Karpas-422 (cell line): ENCODE data around the gene TANC2. TPM values are rescaled to one million over a fixed set of nuclear protein-coding genes. Genes with fewer than 3 reads are reported as not detected.

Experiments
- DNase-seq: peaks from one replicate; pipeline ENCODE4 v3.0.0-alpha.2; 2015
- H2AFZ ChIP-seq: fragments of 200-600 bp; sonication (generic); 2 replicates; pipeline ENCODE4 v1.6.1; 2014; ENCODE audit warnings: antibody characterized with exemption, low read length, mixed read lengths
- H3K27ac ChIP-seq: fragments of 200-600 bp; sonication (generic); 2 replicates; pipeline ENCODE4 v1.5.1; 2014; ENCODE audit warnings: mild to moderate bottlenecking, low read length, moderate library complexity
- H3K27me3 ChIP-seq: fragments of 200-600 bp; sonication (generic); 2 replicates; pipeline ENCODE4 v1.6.1; 2014; ENCODE audit warnings: low read length, mixed read lengths
- H3K36me3 ChIP-seq: fragments of 200-600 bp; sonication (generic); 2 replicates; pipeline ENCODE4 v1.6.1; 2014; ENCODE audit warnings: low read length, mixed read lengths; ENCODE audit not compliant: insufficient read depth
- H3K4me1 ChIP-seq: fragments of 200-600 bp; sonication (generic); 2 replicates; pipeline ENCODE4 v1.6.1; 2014; ENCODE audit warnings: mild to moderate bottlenecking, low read length, mixed read lengths
- H3K4me2 ChIP-seq: fragments of 200-600 bp; sonication (generic); 2 replicates; pipeline ENCODE4 v1.6.1; 2014; ENCODE audit warnings: low read length, low read depth, mild to moderate bottlenecking; ENCODE audit not compliant: poor library complexity, severe bottlenecking
- H3K4me3 ChIP-seq: fragments of 200-600 bp; sonication (generic); 2 replicates; pipeline ENCODE4 v1.5.1; 2014; ENCODE audit warnings: mild to moderate bottlenecking, antibody characterized with exemption, low read length, mixed read lengths
- H3K79me2 ChIP-seq: fragments of 200-600 bp; sonication (generic); 2 replicates; pipeline ENCODE4 v1.6.1; 2014; ENCODE audit warnings: mild to moderate bottlenecking, low read length, mixed read lengths
- H3K9ac ChIP-seq: fragments of 200-600 bp; sonication (generic); 2 replicates; pipeline ENCODE4 v1.6.0; 2014; ENCODE audit warnings: low read length
- H3K9me2 ChIP-seq: fragments of 200-600 bp; sonication (generic), shearing (Covaris generic); replicated peaks from 2 replicates; pipeline ENCODE4 v1.6.0; 2014; ENCODE audit warnings: mild to moderate bottlenecking, low read length, moderate library complexity; ENCODE audit not compliant: insufficient read depth
- H3K9me3 ChIP-seq: fragments of 300-700, 200-600 bp; sonication (generic); 2 replicates; pipeline ENCODE4 v1.6.1; 2014; ENCODE audit warnings: low read length, mixed read lengths
- H4K20me1 ChIP-seq: fragments of 200-600 bp; sonication (generic); 2 replicates; pipeline ENCODE4 v1.6.1; 2014; ENCODE audit warnings: mild to moderate bottlenecking, antibody characterized with exemption, low read length, low read depth; ENCODE audit not compliant: insufficient read depth
- small RNA-seq: library from RNA; depleted of rRNA; stranded (forward); fragments of <200 nt; gene quantifications from one replicate; pipeline ENCODE3, GENCODE V24; 2014
- total RNA-seq: library from RNA; depleted of rRNA; stranded (reverse); fragments of >200 nt; shearing (Covaris generic); gene quantifications from 2 replicates; pipeline ENCODE4 v1.2.3, GENCODE V29; 2014; ENCODE audit warnings: low replicate concordance; rRNA removed

TANC2 gene
- total RNA-seq, 1 experiment from 2014 or later: 4.9 TPM

DNA sequence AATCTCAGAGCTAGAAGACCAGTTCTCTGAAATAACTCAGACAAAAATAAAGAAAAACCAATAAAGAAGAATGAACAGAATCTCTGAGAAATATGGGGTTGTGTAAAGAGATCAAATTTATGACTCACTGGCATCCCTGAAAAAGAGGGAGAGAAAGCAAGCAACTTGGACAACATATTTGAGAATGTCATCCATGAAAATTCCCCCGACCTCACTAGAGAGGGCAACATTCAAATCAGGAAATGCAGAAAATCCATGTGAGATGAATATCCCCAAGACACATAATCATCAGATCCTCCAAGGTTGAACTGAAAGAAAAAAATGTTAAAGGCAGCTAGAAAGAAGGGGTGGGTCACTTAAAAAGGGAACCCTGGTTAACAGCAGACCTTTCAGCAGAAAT is 32.1 kb downstream of the TANC2 start:
- Histone ChIP-seq H3K9me2 (no peaks in the 10 kb centered on the region), H3K4me2 (no peak overlapping the region), H3K4me3 (no peak overlapping the region), H3K36me3 (no peaks in the 10 kb centered on the region), H3K27ac (no peak overlapping the region), H3K4me1 (peaks cover 10% of the 10 kb centered on the region), H3K27me3 (no peaks in the 10 kb centered on the region), H3K9me3 (no peaks in the 10 kb centered on the region), H3K9ac (no peak overlapping the region), H4K20me1 (peaks cover 10% of the 10 kb centered on the region; the same call in 1 of the 2 replicates), H3K79me2 (no peaks in the 10 kb centered on the region), H2AFZ (no peak overlapping the region)
- DNase-seq: no peak

DNA sequence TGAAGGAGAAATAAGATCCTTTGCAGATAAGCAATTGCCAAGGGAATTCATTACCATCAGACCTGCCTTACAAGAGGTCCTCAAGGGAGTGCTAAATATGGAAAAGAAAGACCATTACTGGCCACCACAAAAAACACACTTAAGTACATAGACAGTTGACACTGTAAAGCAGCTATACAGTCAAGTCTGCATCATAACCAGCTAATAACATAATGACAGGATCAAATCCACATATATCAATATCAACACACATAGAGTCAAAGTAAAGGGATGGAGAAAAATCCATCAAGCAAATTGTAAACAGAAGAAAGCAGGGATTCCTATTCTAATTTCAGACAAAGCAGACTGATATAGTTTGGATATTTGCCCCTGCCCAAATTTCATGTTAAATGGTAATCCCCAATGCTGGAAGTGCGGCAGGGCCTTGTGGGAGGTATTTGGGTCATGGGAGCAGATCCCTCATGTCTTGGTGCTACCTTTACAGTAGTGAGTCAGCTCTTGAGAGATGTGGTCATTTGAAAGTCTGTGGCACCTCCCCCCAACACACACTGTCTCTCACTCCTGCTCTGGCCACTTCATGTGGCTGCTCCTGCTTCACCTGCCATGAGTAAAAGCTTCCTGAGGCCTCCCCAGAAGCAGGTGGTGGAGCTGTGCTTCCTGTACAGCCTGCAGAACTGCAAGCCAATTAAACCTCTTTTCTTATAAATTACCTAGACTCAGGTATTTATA is 32.8 kb downstream of the TANC2 start:
- DNase-seq: no peak
- H4K20me1 ChIP-seq: peaks cover 12% of the 10 kb centered on the region; the same call in 1 of the 2 replicates
- H3K36me3 ChIP-seq: no peaks in the 10 kb centered on the region
- H3K4me3 ChIP-seq: no peak overlapping the region
- no peaks in the 10 kb centered on the region for H3K9me3 ChIP-seq
- peaks cover 10% of the 10 kb centered on the region for H3K4me1 ChIP-seq
- H3K4me2 ChIP-seq: no peak overlapping the region
- no peak overlapping the region for H3K27ac ChIP-seq
- H3K79me2 ChIP-seq: no peaks in the 10 kb centered on the region
- no peaks in the 10 kb centered on the region for H3K9me2 ChIP-seq
- no peak overlapping the region for H2AFZ ChIP-seq
- no peaks in the 10 kb centered on the region for H3K27me3 ChIP-seq
- no peak overlapping the region for H3K9ac ChIP-seq

- DNase-seq: no peak
- Histone ChIP-seq H3K9ac (no peak overlapping the region), H2AFZ (no peak overlapping the region), H3K4me2 (no peak overlapping the region), H3K4me3 (no peak overlapping the region), H3K79me2 (no peaks in the 10 kb centered on the region), H3K27ac (no peak overlapping the region), H3K9me3 (no peaks in the 10 kb centered on the region), H3K27me3 (no peaks in the 10 kb centered on the region), H3K9me2 (no peaks in the 10 kb centered on the region), H3K4me1 (peaks cover 10% of the 10 kb centered on the region), H3K36me3 (no peaks in the 10 kb centered on the region), H4K20me1 (peaks cover 12% of the 10 kb centered on the region; the same call in 1 of the 2 replicates)
Observed at GRCh38 chr17:62999736-63000135, 33.7 kb downstream of the TANC2 start.

DNA sequence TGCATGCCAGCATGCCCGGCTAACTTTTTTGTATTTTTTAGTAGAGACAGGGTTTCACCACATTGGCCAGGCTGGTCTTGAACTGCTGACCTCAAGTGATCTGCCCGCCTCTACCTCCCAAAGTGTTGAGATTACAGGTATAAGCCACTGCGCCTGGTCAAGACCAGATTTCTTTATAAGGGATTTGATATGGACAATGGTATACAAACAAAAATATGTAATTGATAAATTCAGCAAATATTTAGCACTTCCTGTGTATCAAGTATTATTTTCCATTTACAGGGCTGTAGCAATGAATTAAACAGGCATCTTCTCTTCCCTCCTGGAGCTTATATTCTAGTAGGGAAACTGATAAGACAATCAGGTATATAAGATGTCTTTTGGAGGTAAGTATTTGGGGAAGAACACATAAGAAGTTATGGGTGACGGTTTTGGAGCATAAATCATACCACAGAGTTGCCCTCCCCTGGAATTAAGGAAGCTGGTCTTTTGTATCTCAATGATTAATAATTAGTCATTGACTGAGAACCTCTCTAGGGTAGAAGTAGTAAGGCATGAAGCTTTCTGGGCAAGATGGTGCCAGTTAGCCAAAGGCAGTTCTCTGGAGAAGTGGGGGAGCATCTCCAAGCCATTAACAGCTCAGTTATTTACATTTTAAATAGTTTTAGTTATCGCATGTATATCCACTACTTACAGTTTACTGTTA is 35.8 kb downstream of the TANC2 start:
- H3K27ac ChIP-seq: no peak overlapping the region
- H3K9me3 ChIP-seq: no peaks in the 10 kb centered on the region
- peaks cover 9% of the 10 kb centered on the region; the same call in 1 of the 2 replicates for H4K20me1 ChIP-seq
- no peak overlapping the region for H3K4me3 ChIP-seq
- peaks cover 10% of the 10 kb centered on the region for H3K4me1 ChIP-seq
- H3K4me2 ChIP-seq: no peak overlapping the region
- H3K9me2 ChIP-seq: no peaks in the 10 kb centered on the region
- no peaks in the 10 kb centered on the region for H3K27me3 ChIP-seq
- no peak overlapping the region for H2AFZ ChIP-seq
- DNase-seq: no peak
- no peaks in the 10 kb centered on the region for H3K79me2 ChIP-seq
- no peak overlapping the region for H3K9ac ChIP-seq
- H3K36me3 ChIP-seq: no peaks in the 10 kb centered on the region

DNA sequence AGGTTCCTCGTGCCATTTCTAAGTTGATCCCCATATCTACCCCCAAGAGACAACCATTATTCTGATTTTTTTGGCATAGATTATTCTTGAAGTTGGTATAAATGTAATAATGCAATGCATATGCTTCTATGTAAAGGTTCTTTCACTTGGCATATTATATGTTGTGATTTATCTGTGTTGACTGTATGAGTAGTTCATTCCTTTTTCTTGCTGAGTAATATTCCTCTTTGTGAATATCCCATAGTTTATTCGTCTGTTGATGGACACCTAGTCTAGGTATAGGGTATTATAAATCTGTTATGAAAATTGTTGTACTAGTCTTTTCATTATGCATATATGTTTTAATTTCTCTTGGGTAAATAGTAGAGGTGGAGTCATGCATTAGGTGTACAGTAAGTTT is 36.6 kb downstream of the TANC2 start:
- Histone ChIP-seq H3K27me3 (no peaks in the 10 kb centered on the region), H3K9me3 (no peaks in the 10 kb centered on the region), H3K4me1 (peaks cover 10% of the 10 kb centered on the region), H3K4me2 (no peak overlapping the region), H3K79me2 (no peaks in the 10 kb centered on the region), H2AFZ (no peak overlapping the region), H3K9me2 (no peaks in the 10 kb centered on the region), H4K20me1 (peaks cover 9% of the 10 kb centered on the region; the same call in 1 of the 2 replicates), H3K9ac (no peak overlapping the region), H3K36me3 (no peaks in the 10 kb centered on the region), H3K4me3 (no peak overlapping the region), H3K27ac (no peak overlapping the region)
- DNase-seq: no peak

- Histone ChIP-seq H3K36me3 (no peaks in the 10 kb centered on the region), H2AFZ (no peak overlapping the region), H3K79me2 (no peaks in the 10 kb centered on the region), H3K4me3 (no peak overlapping the region), H3K9me3 (no peaks in the 10 kb centered on the region), H3K4me2 (no peak overlapping the region), H3K4me1 (no peaks in the 10 kb centered on the region), H4K20me1 (no peaks in the 10 kb centered on the region), H3K27ac (no peak overlapping the region), H3K27me3 (no peaks in the 10 kb centered on the region), H3K9me2 (no peaks in the 10 kb centered on the region), H3K9ac (no peak overlapping the region)
- DNase-seq: no peak
Observed at GRCh38 chr17:63015824-63016223, 49.8 kb downstream of the TANC2 start.

Small RNA genes within 50 kb of the gene (small RNA-seq; reads per million reads assigned to genes)
- not detected for gene MIR633

Other genes with a start within 250 kb of the TANC2 start
- gene MARCHF10, start 157.9 kb upstream of the TANC2 start, total RNA-seq: not detected in 2 replicates